NCI-H187 (cell line): ENCODE results near the gene MED20.
A peak's percentile ranks its signal among the peaks of the same experiment; 100 is the strongest.
"Not testable (repeated sequence)": the region's sequence is repeated elsewhere in the genome, so short reads cannot be mapped to it uniquely, and the experiment has no call there.

Source experiments
- DNase-seq, 2 experiments: peaks; one replicate each; lab custom pipeline; 2025; lab: John Stamatoyannopoulos, UW

Gene MED20

GRCh38 chr6:41920921-41921711, at the start of gene MED20, which contains the start of gene BYSL:
Gene MED20, minus strand, starts transcription at chr6:41921139. Its CDS starts 121 bp downstream, at chr6:41921018.
Gene BYSL, plus strand, starts transcription at chr6:41921499. Its CDS starts 64 bp downstream, at chr6:41921563.
- peak; percentile 83 to 96 for DNase-seq

DNA sequence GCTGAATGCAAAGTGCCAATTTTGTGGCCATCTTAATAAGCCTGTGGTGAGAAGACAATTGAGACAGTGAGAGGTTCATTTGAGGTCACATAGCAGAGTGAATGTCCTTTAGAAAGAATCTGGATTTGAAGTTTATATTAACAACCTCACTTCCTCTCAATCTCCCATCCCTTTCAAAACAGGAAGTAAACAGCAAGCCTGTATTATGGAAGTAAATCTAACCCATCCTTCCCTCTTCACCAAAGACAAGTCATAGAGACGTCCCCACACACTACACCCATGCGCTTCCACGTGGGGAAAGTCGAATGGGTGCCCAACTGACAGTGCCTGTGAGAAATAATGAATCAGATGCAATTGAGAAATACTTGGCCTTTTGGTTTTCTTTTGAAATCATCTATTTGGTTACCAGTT, 49.5 kb upstream of the MED20 start:
- DNase-seq, result no peak

DNA sequence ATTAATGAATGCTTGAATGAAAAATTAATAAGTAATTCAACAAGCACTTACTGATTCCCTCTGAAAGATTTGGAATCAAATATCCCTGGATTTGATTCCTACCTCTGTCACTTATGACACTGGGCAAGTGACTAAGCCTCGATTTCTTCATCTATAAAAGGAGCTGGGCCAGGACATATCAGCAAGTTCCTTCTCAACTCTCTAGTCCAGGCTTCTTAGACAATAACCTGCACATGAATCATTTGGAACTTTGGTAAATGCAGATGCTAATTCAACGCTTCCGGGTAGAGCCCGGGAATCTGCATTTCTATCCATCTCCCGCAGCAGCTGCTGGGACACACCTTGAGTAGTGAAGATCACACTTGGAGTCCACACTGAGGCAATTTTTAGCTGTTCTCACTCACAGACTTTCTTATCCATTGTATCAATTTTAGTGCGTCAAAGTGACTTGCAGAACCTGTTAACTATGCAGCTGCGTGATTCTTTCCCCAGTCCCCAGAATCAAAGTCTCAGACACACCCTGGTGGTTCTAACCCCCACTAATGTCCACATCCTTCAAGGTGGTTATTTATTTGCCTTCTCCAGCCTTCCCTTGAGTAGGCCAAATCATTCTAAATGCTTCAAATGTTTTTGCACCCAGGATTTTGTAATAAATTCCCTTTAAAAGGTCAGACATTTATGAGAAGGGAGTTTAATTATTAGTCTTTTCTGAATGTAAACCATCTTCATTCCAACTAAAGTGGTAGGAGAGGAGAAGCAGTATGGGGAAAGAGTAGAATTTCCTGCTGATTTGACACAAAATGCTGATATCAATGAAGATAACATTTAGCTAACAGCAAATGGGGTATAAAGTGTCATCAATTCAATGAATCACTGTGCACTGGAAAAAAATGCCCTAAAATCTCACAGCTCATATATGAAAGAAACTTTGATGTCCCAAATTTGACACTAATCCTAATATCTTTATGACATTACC, 46.7 kb upstream of the MED20 start:
- DNase-seq, result no peak

DNA sequence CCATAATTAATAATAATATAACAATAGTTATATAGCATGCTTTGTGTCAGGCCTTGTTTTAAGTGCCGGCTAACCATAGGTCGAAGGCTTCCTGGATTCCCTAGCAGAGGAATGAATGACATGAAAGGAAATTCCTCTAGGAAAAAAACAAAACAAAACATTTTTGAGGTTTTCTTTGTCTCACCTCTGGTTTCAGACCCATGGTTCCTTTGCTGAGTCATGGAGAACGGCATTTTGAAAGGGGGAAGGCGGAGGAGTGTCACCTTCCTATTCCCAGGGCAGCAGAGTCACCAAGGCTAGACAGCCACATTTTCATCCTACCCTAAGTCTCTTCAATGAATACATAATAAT, 46.0 kb upstream of the MED20 start:
- no peak for DNase-seq

DNA sequence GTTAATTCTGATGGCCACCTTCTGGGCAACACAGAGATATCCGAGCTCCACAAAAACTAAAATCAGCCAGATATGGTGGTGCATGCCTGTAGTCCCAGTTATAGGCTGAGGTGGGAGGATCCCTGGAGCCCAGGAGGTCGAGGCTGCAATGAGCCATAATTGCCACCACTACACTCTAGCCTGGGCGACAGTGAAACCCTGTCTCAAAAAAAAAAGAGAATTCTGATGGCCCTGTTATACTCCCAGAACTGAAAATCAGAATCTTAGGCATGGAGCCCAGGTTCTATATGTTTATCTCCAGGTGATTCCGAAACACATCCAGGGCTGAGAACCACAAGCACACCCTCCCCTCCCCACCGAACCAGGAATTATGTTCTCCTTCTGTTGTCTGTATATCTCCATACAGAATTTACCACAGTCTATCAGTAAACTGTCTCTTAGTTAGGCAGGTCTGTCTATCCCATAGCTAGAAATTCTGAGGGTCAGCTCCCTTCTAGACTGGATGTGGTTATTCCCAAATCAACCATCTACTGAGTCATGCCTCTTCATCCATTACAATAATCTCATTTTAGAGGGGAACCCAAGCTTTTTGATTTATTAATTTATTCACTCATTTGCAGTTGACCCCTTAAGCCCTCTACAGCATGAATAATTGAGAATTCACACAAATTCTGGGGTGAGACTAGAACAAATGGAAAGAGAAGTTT, 45.4 kb upstream of the MED20 start:
- no peak for DNase-seq

DNA sequence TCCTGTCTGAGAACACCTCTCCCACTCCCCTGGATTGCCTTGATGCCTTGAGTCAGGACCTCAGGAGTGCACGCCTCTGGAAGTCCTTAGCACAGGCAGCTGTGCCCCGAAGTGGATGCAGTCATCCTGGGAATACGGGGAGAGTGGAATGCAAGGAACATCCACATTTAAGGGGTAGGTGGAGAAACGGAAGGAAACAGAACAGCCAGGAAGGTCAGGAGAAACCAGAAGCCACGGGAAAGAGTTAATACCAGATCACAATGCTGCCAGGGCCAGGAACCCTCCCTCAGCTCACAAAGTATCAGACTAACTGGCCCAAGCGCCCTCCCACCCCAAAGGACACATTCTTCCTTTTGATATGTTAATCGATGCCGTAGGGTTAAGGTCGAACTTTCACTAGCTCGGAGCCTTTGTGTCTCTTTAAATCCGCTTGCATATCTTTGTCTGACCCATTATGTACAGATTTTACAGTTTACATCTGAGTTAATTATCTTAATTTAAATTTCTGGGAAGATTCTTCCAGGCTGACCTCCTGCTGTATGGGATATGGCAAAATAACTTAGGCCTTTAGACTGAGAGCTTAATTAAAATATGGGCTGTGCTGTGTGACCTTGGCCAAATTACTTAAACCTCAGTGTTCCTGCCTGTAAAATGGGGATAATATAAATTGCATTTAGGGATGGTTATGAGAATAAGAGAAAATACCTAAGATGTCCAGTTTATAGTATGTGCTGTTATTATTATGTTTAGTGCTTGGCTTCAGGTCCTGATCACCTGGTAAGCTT, 44.7 kb upstream of the MED20 start:
- DNase-seq, result no peak

GRCh38 chr6:41964201-41964887, 43.4 kb upstream of the MED20 start:
- DNase-seq, result no peak

DNA sequence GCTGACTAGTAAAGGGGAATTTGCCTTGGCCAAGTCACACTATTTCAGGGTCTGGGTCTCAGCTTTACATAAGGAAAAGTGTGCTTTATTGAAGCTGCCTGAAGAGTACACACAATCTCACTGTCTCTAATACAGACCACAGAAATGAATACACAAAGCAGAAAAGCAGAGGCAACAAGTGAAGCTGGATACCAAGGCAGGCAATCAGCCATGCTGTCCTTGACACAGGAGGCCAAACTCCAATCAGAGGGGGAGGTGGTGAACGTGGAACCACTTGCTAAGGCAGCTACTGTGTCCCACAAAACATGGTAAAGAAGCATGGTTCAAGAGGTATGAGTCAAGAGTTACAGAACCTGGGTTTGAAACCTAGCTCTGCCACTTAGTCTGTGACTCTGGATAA, 42.4 kb upstream of the MED20 start:
- no peak for DNase-seq

DNA sequence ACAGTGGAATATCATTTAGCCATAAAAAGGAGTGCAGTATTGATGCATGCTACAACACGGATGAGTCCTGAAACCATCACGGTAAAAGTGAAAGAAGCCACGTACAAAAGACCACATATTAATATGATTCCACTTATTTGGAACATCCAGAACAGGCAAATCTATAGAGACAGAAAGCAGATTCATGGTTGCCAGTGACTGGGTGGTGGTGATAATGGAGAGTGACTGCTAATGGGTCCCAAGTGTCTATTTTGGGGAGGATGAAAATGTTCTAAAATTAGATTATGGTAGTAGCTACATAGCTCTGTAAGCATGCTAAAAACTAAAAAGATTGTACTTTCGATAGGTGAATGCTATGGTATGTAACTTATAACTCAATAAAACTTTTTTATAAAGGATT, 39.1 kb upstream of the MED20 start:
- DNase-seq, result no peak

DNA sequence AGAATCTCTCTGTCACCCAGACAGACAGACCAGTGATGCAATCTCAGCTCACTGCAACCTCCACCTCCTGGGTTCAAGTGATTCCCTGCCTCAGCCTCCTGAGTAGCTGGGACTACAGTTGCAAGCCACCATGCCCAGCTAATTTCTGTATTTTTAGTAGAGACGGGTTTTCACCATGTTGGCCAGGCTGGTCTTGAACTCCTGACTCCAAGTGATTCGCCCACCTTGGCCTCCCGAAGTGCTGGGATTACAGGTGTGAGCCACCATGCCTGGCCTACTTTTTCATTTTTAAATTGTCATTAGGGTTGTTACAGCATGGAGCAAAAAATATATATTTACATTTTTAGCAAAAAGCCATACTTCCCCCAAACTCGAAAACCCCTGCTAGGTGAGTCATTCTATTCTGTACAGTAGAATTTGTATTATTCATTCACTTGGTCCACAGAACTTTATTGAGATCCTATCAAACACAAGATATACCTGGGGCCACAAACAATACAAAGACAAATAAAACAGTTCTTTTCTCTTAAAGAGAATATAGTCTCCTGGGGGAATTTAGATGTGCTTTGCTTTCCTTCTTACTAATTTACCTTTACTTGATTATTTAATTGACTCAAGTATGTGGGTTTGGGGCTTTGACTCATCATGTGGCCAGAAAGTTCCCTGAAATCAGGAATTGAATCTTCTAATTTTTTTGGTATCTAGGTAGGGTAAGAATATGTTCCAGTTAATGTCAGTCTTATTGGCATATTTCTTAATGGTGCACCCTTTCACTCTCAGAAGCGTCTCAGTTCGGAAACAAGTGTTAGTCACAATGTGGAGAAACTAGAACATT, 37.3 kb upstream of the MED20 start:
- DNase-seq, result no peak

GRCh38 chr6:41957117-41957516, 36.2 kb upstream of the MED20 start:
- no peak for DNase-seq

DNA sequence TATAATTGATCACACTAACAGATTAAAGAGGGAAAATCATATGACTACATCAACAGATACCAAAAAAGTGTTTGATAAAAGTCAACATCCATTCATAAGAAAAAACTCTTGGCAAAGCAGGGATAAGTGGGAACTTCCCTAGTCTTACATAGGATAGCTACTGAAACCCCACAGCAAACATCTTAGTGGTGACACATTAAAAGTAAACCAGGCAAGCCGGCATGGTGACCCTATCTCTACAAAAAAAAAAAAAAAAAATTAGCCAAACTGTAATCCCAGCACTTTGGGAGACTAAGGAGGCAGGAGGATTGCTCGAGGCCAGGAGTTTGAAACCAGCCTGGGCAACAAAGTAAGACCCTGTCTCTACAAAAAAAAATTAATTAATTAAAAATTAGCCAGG, 34.5 kb upstream of the MED20 start:
- no peak for DNase-seq

GRCh38 chr6:41954668-41955067, 33.7 kb upstream of the MED20 start:
- DNase-seq, result no peak

- no peak for DNase-seq
These were observed 26.8 kb upstream of the MED20 start for GRCh38 chr6:41947581-41948220.

DNA sequence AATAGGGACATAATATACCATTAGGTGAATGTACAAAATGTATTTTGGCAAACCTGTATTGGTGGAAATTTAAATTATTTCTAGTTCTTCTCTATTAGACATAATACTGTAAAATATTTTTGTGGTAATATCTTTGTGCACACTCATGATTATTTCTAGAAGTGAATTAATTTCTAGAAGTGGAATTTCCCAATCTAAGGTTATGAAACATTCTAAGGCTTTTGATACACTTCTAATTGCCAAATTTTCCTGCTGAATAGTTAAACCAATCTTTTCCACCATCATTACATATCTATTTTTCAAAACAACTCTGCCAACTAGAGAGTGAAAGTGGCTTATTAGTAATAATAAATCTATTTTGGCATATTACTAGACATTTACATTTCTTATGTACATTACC, 22.5 kb upstream of the MED20 start:
- no peak for DNase-seq

- DNase-seq, result not testable (repeated sequence)
These were observed 21.9 kb upstream of the MED20 start for GRCh38 chr6:41942882-41943281.

GRCh38 chr6:41942067-41942851, 21.3 kb upstream of the MED20 start:
- DNase-seq, result no peak

DNA sequence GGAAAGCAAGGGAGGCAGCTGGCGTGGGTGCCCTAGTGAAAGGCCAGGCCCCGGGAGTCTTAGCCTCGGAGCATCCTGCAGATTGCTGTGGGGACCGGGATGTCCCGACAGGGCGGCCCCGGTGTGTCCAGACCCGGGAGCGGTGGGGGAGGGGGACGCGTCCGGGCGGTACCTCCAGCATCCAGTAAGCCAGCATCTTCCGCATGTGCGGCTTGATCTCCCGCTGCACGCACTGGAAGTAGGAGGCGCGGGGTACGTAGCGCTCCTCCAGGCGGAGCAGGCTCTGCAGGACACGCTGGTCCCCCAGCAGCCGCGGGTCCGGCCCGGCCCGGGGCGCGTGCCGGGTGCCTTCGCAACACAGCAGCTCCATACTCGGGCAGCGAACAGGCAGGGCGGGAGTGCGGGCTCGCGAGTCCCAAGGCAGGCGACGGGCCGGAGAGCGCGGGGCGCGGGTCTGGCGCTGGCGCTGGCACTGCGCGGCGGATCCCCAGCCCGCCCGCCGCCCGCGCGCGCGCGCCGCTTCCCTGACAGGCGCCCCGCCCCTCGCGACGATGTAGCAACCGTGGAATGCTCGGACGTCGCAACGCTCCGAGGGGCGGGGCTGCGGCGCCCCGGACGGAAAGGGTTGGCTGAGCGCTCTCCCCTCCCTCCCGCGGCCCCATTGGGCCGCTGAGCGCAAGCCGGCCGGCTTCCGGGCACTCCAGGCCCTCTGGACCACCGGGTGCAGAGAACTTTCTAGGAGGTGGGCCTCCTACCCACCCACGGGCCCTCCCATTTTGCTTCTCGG, 20.5 kb upstream of the MED20 start, which contains the start of gene CCND3:
Gene CCND3, minus strand, starts transcription at position 529 of the 787 bp plus-strand sequence. Its CDS starts 159 bp downstream, at position 370.
- DNase-seq, result peak; percentile 64 to 82
